ENCODE results near the gene ING1.
"Not testable (repeated sequence)": the region's sequence is repeated elsewhere in the genome, so short reads cannot be mapped to it uniquely, and the experiment has no call there.

ING1 gene

DNA sequence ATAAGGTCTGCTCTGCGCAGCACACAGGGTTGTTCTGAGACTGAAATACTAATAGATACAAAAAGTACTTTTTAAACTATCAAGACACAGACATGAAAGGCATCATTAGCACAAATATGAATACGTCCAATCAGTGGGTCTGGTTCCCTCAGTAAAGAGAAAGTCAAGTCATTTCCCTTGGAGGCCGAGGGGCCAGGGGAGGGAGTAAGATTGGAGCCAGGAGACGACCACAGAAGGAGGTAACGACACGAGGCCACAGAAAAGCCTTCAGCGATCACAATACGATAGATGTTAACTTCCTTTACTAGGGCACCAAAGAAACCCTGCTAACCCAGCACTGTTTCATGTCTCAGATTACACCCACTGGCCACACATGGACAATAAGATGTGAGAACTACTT is 12.9 kb upstream of the ING1 start:
- no peak overlapping the region for H3K4me3 ChIP-seq (ENCODE audit: low read depth, low read length)

DNA sequence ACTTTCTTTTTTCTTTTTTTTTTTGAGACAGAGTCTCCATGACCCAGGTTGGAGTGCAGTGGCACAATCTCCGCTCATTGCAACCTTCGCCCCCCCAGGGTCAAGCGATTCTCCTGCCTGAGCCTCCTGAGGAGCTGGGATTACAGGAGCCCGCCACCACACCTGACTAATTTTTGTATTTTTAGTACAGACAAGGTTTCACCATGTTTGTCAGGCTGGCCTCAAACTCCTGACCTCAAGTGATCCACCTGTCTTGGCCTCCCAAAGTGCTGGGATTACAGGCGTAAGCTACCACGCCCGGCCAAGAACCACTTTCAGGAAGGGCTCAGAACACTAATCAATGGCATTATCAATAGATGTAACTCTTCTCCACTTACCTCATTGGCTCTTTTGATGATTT is 12.4 kb upstream of the ING1 start:
- not testable (repeated sequence) for DNase-seq (ENCODE audit: low read depth); H3K4me3 ChIP-seq (ENCODE audit: low read depth, low read length)

More for the DNA sequence above, 12.9 kb upstream of the ING1 start:
- TF ChIP-seq POLR2A (IDR thresholded peaks at IDR 0.05; ENCODE audit: extremely low read depth, insufficient read length): no peak
- no peak for TF ChIP-seq MYC (IDR thresholded peaks at IDR 0.05; ENCODE audit: low read depth, low read length)
- TF ChIP-seq, protein P1, sequence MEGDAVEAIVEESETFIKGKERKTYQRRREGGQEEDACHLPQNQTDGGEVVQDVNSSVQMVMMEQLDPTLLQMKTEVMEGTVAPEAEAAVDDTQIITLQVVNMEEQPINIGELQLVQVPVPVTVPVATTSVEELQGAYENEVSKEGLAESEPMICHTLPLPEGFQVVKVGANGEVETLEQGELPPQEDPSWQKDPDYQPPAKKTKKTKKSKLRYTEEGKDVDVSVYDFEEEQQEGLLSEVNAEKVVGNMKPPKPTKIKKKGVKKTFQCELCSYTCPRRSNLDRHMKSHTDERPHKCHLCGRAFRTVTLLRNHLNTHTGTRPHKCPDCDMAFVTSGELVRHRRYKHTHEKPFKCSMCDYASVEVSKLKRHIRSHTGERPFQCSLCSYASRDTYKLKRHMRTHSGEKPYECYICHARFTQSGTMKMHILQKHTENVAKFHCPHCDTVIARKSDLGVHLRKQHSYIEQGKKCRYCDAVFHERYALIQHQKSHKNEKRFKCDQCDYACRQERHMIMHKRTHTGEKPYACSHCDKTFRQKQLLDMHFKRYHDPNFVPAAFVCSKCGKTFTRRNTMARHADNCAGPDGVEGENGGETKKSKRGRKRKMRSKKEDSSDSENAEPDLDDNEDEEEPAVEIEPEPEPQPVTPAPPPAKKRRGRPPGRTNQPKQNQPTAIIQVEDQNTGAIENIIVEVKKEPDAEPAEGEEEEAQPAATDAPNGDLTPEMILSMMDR (IDR thresholded peaks at IDR 0.05; ENCODE audit: low read depth, low read length): no peak
- TF ChIP-seq, protein P2, sequence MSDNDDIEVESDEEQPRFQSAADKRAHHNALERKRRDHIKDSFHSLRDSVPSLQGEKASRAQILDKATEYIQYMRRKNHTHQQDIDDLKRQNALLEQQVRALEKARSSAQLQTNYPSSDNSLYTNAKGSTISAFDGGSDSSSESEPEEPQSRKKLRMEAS (IDR thresholded peaks at IDR 0.05; ENCODE audit: low read depth, low read length): no peak
- DNase-seq (ENCODE audit: low read depth): no peak

DNA sequence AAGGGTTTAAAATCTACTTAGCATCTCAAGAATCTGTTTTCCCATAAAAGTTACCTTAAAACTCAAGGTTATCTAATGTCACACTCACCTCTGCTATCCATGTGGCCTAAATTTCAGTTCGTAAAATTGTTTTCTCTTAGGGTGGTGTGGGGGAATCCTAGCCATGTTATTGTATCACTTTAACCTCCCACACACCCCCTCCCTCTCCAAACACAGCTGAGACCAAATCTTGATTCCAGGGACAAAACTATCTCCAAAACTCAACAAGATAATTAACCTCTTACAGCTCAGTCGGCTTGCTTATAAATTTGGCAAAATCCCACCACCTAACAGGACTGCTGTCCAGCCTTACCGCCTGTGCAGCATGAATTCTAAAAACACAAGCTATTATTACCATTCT is 11.4 kb upstream of the ING1 start:
- DNase-seq (ENCODE audit: low read depth): no peak
- TF ChIP-seq, protein P1 (IDR thresholded peaks at IDR 0.05; ENCODE audit: low read depth, low read length): no peak
- TF ChIP-seq POLR2A (IDR thresholded peaks at IDR 0.05; ENCODE audit: extremely low read depth, insufficient read length): no peak
- TF ChIP-seq MYC (IDR thresholded peaks at IDR 0.05; ENCODE audit: low read depth, low read length): no peak
- TF ChIP-seq, protein P2 (IDR thresholded peaks at IDR 0.05; ENCODE audit: low read depth, low read length): no peak
- H3K4me3 ChIP-seq (ENCODE audit: low read depth, low read length): no peak overlapping the region

DNA sequence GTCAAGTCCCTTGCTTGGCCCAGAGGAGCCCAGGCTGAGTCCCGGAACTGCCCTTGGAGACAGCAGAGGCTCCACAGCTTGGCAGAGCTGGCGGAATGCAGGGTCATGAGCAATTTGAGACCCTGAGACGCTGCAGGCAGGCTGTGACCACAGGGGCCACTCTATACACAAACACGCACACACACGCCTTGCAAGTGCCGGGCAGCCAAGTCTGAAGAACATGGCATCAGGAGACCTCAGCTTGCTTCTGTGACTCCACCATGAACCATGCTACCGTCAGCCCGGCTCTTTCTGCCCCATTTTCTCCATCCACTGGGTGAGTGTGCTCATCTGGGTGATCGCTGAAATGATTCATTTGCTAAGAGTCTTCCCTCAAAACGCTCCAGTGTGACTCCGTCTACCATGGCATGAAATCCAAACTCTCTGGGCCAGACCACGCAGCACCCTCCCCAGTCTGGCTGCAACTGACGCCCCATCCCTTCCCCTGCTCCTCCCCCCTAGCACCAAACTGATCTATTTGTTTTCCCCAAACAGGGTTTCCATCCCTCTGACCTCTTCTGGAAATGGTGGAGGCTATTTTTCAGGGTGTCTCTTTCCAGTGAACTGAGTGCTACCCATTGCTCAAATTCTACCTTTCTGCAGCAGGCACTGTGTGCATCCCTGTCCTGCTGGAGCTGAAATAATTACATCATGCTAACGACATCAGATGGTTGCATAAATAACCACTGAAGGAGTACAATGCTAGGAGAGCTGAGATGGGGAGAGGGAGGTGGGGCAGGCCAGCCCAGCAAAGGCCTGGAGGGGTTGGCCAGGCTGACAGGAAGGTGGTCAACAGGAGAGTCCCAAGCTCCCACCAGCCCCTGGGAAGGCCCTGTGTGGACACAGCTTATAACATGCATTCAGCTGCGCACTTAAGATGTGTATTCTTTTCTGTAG is 10.6 kb upstream of the ING1 start:
- peak; percentile 64 for DNase-seq (ENCODE audit: low read depth)
- H3K4me3 ChIP-seq (ENCODE audit: low read depth, low read length): no peak overlapping the region
- no peak for TF ChIP-seq MYC (IDR thresholded peaks at IDR 0.05; ENCODE audit: low read depth, low read length)
- TF ChIP-seq, protein P2 (IDR thresholded peaks at IDR 0.05; ENCODE audit: low read depth, low read length): peak; percentile 7; the same call in 1 of the 2 replicates

DNA sequence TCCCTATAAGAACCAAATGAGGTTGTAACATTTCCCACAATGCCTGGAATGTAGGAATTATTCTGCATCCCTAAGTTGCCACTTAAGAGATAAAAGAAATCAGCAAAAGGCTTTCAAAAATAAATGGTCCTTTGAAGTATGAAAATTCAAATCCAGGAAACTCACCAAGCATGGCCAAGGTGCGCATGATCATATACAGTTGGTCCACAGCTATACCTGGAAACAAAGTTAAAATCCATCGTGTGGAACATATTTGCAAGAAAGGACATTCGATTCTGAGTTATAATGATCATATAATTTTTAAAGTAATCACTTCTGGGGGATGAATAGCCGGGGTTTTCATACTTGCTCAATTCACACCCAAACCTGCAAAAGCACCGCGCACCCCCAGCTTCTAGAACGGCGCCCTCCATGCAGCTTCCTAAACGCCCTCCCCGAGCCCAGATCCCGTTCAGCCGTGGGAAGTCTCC is 8.1 kb upstream of the ING1 start:
- TF ChIP-seq, protein P2 (IDR thresholded peaks at IDR 0.05; ENCODE audit: low read depth, low read length): no peak
- TF ChIP-seq, protein P1 (IDR thresholded peaks at IDR 0.05; ENCODE audit: low read depth, low read length): no peak
- TF ChIP-seq POLR2A (IDR thresholded peaks at IDR 0.05; ENCODE audit: extremely low read depth, insufficient read length) (no peak), MYC (IDR thresholded peaks at IDR 0.05; ENCODE audit: low read depth, low read length) (0 out of 2 replicates have a peak, but pooled peaks have one; percentile 9)
- DNase-seq (ENCODE audit: low read depth): no peak
- H3K4me3 ChIP-seq (ENCODE audit: low read depth, low read length): peak overlapping the region; percentile 75

DNA sequence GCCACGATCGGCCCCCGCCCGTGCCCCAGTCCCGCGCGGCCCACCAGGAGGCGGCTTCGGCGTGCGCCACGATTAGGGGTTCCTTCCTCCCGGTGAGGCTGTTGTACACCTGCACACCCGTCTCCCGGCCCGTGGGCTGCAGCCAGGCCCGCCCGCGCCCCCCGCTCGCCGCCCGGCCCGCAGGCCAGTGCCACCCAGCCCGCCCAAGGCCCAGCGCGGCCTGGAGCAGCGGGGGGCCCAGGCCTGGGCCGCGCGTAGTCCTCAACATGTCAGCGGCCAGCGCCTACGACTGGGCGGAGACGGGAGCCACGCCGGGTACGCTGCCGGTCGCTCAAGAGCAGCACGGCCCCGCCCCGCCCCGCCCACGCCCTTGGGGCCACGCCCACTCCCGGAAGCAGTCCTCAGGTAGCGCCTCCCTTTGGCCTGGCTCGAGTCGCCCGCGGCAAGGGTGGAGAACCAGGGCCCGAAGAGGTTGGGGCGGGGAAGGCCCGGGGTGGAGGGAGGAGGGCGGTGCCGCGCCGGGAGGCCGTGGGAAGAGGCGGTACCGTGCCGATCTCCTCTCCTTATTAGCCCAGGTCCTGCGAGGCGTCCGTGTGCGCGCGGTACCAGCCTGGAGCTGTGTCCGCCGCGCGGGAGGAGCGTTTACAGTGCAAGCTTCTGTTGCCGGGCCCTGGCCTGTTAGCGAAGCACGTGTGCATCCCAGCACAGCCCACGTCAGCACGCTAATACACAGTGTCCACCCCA is 7.5 kb upstream of the ING1 start, which contains the start of gene CARS2:
Gene CARS2, minus strand, starts transcription at position 291 of the 744 bp plus-strand sequence. Its CDS starts 23 bp downstream, at position 268.
- peak; percentile 99 for DNase-seq (ENCODE audit: low read depth)
- TF ChIP-seq, protein P2 (IDR thresholded peaks at IDR 0.05; ENCODE audit: low read depth, low read length): peak; percentile 95
- TF ChIP-seq, protein P1 (IDR thresholded peaks at IDR 0.05; ENCODE audit: low read depth, low read length): no peak
- TF ChIP-seq POLR2A (IDR thresholded peaks at IDR 0.05; ENCODE audit: extremely low read depth, insufficient read length) (peak; percentile 88), MYC (IDR thresholded peaks at IDR 0.05; ENCODE audit: low read depth, low read length) (peak; percentile 67)
- peak within 1 kb of the TSS; percentile 75 for H3K4me3 ChIP-seq (ENCODE audit: low read depth, low read length)

Measured in NB4 (cell line).